Smooth muscle cell (in vitro differentiated cells): Measurements from ENCODE around the gene SETD3. TPM values are rescaled to one million over a fixed set of nuclear protein-coding genes. Genes with fewer than 3 reads are reported as not detected.

ENCODE experiments used
- DNase-seq: peaks from one replicate; lab custom pipeline; 2025; ENCODE audit not compliant: unreplicated experiment; lab: John Stamatoyannopoulos, UW
- H2AFZ ChIP-seq: fragments of 200-600 bp; sonication (generic); 2 replicates; pipeline ENCODE4 v1.6.0; 2016; ENCODE audit warnings: antibody characterized with exemption, low read depth, mild to moderate bottlenecking
- H3F3A ChIP-seq: fragments of 200-600 bp; sonication (generic); 2 replicates; pipeline ENCODE4 v1.6.0; 2017; ENCODE audit warnings: antibody characterized with exemption, low read depth
- H3K27ac ChIP-seq: fragments of 200-600 bp; sonication (generic); 2 replicates; pipeline ENCODE4 v1.5.1; 2016; ENCODE audit warnings: low read depth, mild to moderate bottlenecking
- H3K27me3 ChIP-seq: fragments of 200-600 bp; sonication (generic); 2 replicates; pipeline ENCODE4 v1.6.1; 2016; ENCODE audit warnings: low read depth, mild to moderate bottlenecking
- H3K36me3 ChIP-seq: fragments of 200-600 bp; sonication (generic); 2 replicates; pipeline ENCODE4 v1.5.1; 2016; ENCODE audit warnings: low read depth
- H3K4me1 ChIP-seq: fragments of 200-600 bp; sonication (generic); 2 replicates; pipeline ENCODE4 v1.5.1; 2016; ENCODE audit warnings: low read depth
- H3K4me2 ChIP-seq: fragments of 200-600 bp; sonication (generic); 2 replicates; pipeline ENCODE4 v1.6.0; 2016; ENCODE audit warnings: mild to moderate bottlenecking
- H3K4me3 ChIP-seq: fragments of 200-600 bp; sonication (generic); 2 replicates; pipeline ENCODE4 v1.5.1; 2016; ENCODE audit warnings: mild to moderate bottlenecking
- H3K79me2 ChIP-seq: fragments of 200-600 bp; sonication (generic); 2 replicates; pipeline ENCODE4 v1.6.0; 2016; ENCODE audit warnings: low read depth, mild to moderate bottlenecking
- H3K9ac ChIP-seq: fragments of 200-600 bp; sonication (generic); 2 replicates; pipeline ENCODE4 v1.6.0; 2016; ENCODE audit warnings: low read depth
- H3K9me3 ChIP-seq: fragments of 200-600 bp; sonication (generic); replicated peaks from 2 replicates; pipeline ENCODE4 v1.5.1; 2016; ENCODE audit warnings: low read depth
- H4K20me1 ChIP-seq: fragments of 200-600 bp; sonication (generic); 2 replicates; pipeline ENCODE4 v1.6.0; 2016; ENCODE audit warnings: low read depth
- CTCF ChIP-seq: fragments of 200-600 bp; sonication (generic); IDR thresholded peaks from 2 replicates; pipeline ENCODE4 v1.5.1; 2017; ENCODE audit warnings: borderline replicate concordance, mild to moderate bottlenecking, antibody characterized with exemption; ENCODE audit not compliant: insufficient read depth, poor library complexity, severe bottlenecking
- WGBS: methylation state at CpG from one replicate; pipeline ENCODE4 v1.1.7; 2016; ENCODE audit warnings: low lambda C conversion rate; 5-methylcytosine and 5-hydroxymethylcytosine counted together
- polyA plus RNA-seq: library from polyadenylated mRNA; unstranded; fragments of >200 nt; fragmentation: Nextera tagmentation; extraction: Ambion mirVana; gene quantifications from 2 replicates; pipeline ENCODE4 v1.2.1, GENCODE V29; 2016
- total RNA-seq: library from RNA; depleted of rRNA; stranded (reverse); fragments of >200 nt; gene quantifications from 2 replicates; pipeline ENCODE4 v1.2.3, GENCODE V29; 2014

SETD3 gene
- total and polyA plus RNA-seq, 2 experiments from 2014 or later = 49.2 to 74.9 TPM

DNA sequence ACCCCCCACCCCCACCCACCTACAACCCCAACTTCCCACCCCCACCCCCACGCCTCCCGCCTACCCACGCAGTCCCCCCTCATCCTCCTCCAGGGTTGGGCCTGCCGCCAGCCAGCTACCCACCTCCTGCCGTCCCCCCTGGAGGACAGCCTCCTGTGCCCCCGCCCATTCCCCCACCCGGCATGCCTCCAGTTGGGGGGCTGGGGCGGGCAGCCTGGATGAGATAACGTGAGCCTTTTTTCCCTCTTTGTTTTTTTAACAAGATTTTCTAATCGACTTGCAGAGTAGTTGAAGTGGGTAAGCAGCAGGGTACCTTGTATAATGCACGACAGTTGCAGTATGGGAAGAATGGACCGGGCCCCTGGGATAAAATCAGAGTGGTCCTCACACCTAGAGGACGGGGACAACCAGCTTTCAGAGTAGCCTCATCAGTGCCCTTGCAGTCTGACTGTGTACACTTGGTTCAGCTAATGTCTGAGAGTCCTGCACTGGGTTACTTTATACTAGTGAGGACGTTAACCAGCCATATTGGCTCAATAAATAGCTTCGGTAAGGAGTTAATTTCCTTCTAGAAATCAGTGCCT is 30.0 kb upstream of the SETD3 start:
- TF ChIP-seq CTCF = no peak
- Histone ChIP-seq H2AFZ (no peak overlapping the region), H3K79me2 (no peaks in the 10 kb centered on the region), H3K4me2 (no peak overlapping the region), H3K9ac (no peak overlapping the region), H3F3A (peaks cover 8% of the 10 kb centered on the region), H3K4me3 (no peak overlapping the region), H3K4me1 (no peaks in the 10 kb centered on the region), H3K27me3 (no peaks in the 10 kb centered on the region), H3K27ac (no peak overlapping the region), H3K9me3 (no peaks in the 10 kb centered on the region), H4K20me1 (peaks cover 29% of the 10 kb centered on the region), H3K36me3 (peaks cover 3% of the 10 kb centered on the region)
- WGBS = 97% methylated on average over 10 of the region's 15 CpGs
- DNase-seq = no peak

DNA sequence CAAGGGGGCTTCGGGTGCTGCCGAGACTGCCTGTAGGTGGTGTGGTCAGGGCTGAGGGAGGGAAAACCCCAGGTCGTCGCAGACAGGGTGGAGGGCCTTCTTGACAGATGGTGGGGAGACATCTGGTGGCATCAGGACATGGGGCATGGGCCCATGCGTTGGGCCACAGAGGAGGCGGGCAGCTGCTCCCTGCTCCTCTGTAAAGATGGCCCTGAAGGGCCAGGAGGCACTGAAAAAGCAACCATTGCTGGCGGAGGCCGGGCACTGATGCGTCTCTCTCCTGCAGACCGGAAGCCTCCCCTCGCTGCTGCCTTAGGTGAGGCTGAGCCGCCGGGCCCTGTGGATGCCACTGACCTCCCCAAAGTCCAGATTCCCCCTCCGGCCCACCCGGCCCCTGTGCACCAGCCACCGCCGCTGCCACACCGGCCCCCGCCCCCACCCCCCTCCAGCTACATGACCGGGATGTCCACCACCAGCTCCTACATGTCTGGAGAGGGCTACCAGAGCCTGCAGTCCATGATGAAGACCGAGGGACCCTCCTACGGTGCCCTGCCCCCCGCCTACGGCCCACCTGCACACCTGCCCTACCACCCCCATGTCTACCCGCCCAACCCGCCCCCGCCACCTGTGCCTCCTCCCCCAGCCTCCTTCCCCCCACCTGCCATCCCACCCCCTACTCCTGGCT is 29.4 kb upstream of the SETD3 start:
- Histone ChIP-seq H3K27ac (no peak overlapping the region), H3F3A (peaks cover 8% of the 10 kb centered on the region), H3K4me3 (no peak overlapping the region), H3K79me2 (no peaks in the 10 kb centered on the region), H4K20me1 (peaks cover 29% of the 10 kb centered on the region), H2AFZ (no peak overlapping the region), H3K27me3 (no peaks in the 10 kb centered on the region), H3K9me3 (no peaks in the 10 kb centered on the region), H3K36me3 (peaks cover 3% of the 10 kb centered on the region), H3K4me1 (no peaks in the 10 kb centered on the region), H3K9ac (no peak overlapping the region), H3K4me2 (no peak overlapping the region)
- no peak for TF ChIP-seq CTCF
- 96% methylated on average over 10 of the region's 27 CpGs for WGBS
- DNase-seq = no peak

GRCh38 chr14:99508896-99509629 is 28.4 kb upstream of the SETD3 start:
- Histone ChIP-seq H2AFZ (no peak overlapping the region), H3K79me2 (no peaks in the 10 kb centered on the region), H3K36me3 (peaks cover 6% of the 10 kb centered on the region), H3K4me1 (no peaks in the 10 kb centered on the region), H4K20me1 (peaks cover 29% of the 10 kb centered on the region), H3K4me2 (no peak overlapping the region), H3F3A (peaks cover 8% of the 10 kb centered on the region), H3K4me3 (no peak overlapping the region), H3K27ac (no peak overlapping the region), H3K27me3 (no peaks in the 10 kb centered on the region), H3K9me3 (no peaks in the 10 kb centered on the region), H3K9ac (no peak overlapping the region)
- WGBS = 92% methylated on average over 22 of the region's 23 CpGs
- TF ChIP-seq CTCF = no peak
- no peak for DNase-seq
